OCI-LY7 (cell line): ENCODE data around the gene MAIP1.
"Not testable (repeated sequence)": the region's sequence is repeated elsewhere in the genome, so short reads cannot be mapped to it uniquely, and the experiment has no call there.

ENCODE experiments used
- CTCF ChIP-seq: fragments of 200-600 bp; sonication (generic); conservative IDR thresholded peaks from 2 replicates; pipeline ENCODE4 v1.5.1; 2014; ENCODE audit warnings: mild to moderate bottlenecking, antibody characterized with exemption, low read length, moderate library complexity, mixed read lengths
- EZH2phosphoT487 ChIP-seq: fragments of 200-600 bp; sonication (generic); IDR thresholded peaks from 2 replicates; pipeline ENCODE4 v1.6.1; 2018; ENCODE audit warnings: low read depth, borderline replicate concordance, mild to moderate bottlenecking, mixed run types, antibody characterized with exemption, low read length, moderate library complexity, mixed read lengths

DNA sequence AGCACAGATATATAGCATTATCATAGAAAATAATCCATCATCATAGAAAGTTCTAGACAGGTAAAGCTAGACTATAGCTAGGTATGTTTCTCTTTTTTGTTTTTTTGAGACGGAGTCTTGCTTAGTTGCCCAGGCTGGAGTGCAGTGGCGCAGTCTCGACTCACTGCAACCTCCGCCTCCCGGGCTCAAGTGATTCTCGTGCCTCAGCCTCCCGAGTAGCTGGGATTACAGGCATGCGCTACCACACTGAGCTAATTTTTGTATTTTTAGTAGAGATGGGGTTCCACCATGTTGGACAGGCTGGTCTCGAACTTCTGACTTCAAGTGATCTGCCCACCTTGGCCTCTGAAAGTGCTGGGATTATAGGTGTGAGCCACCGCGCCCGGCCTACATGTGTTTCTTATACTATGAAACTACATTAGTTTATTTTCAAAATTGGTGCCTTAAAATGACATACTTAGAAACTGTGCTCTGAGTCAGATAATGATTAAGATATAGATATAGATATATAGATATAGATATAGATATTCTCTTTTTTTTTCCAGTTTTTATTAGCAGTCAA is 42.7 kb upstream of the MAIP1 start:
- not testable (repeated sequence) for TF ChIP-seq CTCF, EZH2phosphoT487
